ENCODE measurements around the gene FTO. TPM values are rescaled to one million over a fixed set of nuclear protein-coding genes. Genes with fewer than 3 reads are reported as not detected.

The FTO gene
- total RNA-seq, 1 donor from 2014 or later = 98.6 TPM

GRCh38 chr16:53745753-53746266, 41.9 kb downstream of the FTO start:
- no peaks in the 10 kb centered on the region for H3K9me3 ChIP-seq
- TF ChIP-seq, protein P1, sequence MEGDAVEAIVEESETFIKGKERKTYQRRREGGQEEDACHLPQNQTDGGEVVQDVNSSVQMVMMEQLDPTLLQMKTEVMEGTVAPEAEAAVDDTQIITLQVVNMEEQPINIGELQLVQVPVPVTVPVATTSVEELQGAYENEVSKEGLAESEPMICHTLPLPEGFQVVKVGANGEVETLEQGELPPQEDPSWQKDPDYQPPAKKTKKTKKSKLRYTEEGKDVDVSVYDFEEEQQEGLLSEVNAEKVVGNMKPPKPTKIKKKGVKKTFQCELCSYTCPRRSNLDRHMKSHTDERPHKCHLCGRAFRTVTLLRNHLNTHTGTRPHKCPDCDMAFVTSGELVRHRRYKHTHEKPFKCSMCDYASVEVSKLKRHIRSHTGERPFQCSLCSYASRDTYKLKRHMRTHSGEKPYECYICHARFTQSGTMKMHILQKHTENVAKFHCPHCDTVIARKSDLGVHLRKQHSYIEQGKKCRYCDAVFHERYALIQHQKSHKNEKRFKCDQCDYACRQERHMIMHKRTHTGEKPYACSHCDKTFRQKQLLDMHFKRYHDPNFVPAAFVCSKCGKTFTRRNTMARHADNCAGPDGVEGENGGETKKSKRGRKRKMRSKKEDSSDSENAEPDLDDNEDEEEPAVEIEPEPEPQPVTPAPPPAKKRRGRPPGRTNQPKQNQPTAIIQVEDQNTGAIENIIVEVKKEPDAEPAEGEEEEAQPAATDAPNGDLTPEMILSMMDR (IDR thresholded peaks at IDR 0.05) = no peak
- H3K27me3 ChIP-seq (ENCODE audit: low read depth) = no peaks in the 10 kb centered on the region
- intact Hi-C loops (cut with DNase I) = no loop called here
- DNase-seq = no peak
- H3K36me3 ChIP-seq = no peaks in the 10 kb centered on the region
- no peak for ATAC-seq
- no peak overlapping the region for H3K27ac ChIP-seq
- peaks cover 17% of the 10 kb centered on the region for H3K4me1 ChIP-seq
- H3K4me3 ChIP-seq = no peak overlapping the region

DNA sequence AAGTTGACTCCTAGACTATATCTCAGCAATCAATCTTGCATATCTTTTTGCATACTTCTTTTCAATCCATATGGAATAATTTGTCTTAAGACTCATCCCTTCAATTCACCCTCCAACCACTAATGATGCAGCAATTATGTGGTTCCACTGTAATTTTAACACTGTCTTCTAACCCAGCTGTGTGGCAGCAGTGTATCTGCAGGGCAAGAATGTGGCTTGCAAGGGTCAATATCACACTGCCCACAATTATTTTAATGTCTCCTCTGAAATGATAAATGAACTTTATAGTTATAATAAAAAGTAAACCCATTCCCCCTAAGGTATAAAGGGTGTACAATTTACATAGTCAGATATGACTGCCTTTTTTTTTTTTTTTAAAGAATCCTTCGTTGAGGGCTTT, 48.6 kb downstream of the FTO start:
- no peaks in the 10 kb centered on the region for H3K27me3 ChIP-seq (ENCODE audit: low read depth)
- TF ChIP-seq, protein P1 (IDR thresholded peaks at IDR 0.05) = no peak
- no peak overlapping the region for H3K27ac ChIP-seq
- no peak for DNase-seq
- H3K4me1 ChIP-seq = no peaks in the 10 kb centered on the region
- intact Hi-C loops (cut with DNase I) = no loop called here
- no peaks in the 10 kb centered on the region for H3K9me3 ChIP-seq
- ATAC-seq = no peak
- no peak overlapping the region for H3K4me3 ChIP-seq
- H3K36me3 ChIP-seq = no peaks in the 10 kb centered on the region

DNA sequence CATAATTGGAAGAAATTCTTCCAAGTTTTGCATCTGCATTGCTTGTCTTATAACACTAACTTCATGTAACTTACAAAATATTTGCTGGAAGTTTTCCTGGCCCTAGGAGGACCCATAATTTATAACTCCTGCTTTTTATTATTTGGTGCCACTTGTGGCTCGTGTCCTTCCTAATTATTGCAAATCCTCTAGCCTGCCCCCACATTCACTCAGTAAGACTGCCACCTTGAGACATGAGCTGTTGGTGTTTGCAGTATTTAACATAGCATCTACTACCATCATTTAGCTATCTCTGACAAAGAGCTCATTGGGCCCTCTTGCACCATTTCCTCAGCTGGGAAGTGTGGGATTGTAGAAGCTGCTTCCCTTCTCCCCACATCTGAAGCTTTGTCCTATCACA, 49.5 kb downstream of the FTO start:
- DNase-seq (no peak), ATAC-seq (no peak)
- intact Hi-C loops (cut with DNase I) = no loop called here
- Histone ChIP-seq H3K4me3 (no peak overlapping the region), H3K27ac (no peak overlapping the region), H3K36me3 (no peaks in the 10 kb centered on the region), H3K4me1 (no peaks in the 10 kb centered on the region), H3K9me3 (no peaks in the 10 kb centered on the region), H3K27me3 (ENCODE audit: low read depth) (no peaks in the 10 kb centered on the region)
- TF ChIP-seq, protein P1 (IDR thresholded peaks at IDR 0.05) = no peak

GRCh38 chr16:53755026-53755910, 51.3 kb downstream of the FTO start:
- no peak for DNase-seq
- Histone ChIP-seq H3K27ac (no peak overlapping the region), H3K4me3 (no peak overlapping the region), H3K36me3 (no peaks in the 10 kb centered on the region), H3K27me3 (ENCODE audit: low read depth) (no peaks in the 10 kb centered on the region), H3K9me3 (no peaks in the 10 kb centered on the region), H3K4me1 (no peaks in the 10 kb centered on the region)
- intact Hi-C loops (cut with DNase I) = no loop called here
- TF ChIP-seq, protein P1 (IDR thresholded peaks at IDR 0.05) = no peak
- ATAC-seq = no peak

- H3K27me3 ChIP-seq (ENCODE audit: low read depth) = no peaks in the 10 kb centered on the region
- no peak overlapping the region for H3K4me3 ChIP-seq
- H3K36me3 ChIP-seq = no peaks in the 10 kb centered on the region
- ATAC-seq = no peak
- H3K4me1 ChIP-seq = peaks cover under 1% of the 10 kb centered on the region
- TF ChIP-seq, protein P1 (IDR thresholded peaks at IDR 0.05) = no peak
- H3K27ac ChIP-seq = no peak overlapping the region
- intact Hi-C loops (cut with DNase I) = no loop called here
- no peak for DNase-seq
- no peaks in the 10 kb centered on the region for H3K9me3 ChIP-seq
These were observed 52.5 kb downstream of the FTO start for GRCh38 chr16:53756275-53756996.

Data from lower lobe of right lung (tissue), 2 donors.